PC-3 (cell line): ENCODE data around the gene LIX1L.

Source experiments
- EZH2 ChIP-seq: fragments of 300-600 bp; sonication (generic); IDR thresholded peaks from one replicate; pipeline ENCODE4 v1.6.1; 2017; ENCODE audit warnings: antibody characterized with exemption, mild to moderate bottlenecking, low read length; ENCODE audit not compliant: unreplicated experiment
- EZH2phosphoT487 ChIP-seq: fragments of 300-600 bp; sonication (generic); IDR thresholded peaks from 2 replicates; pipeline ENCODE4 v1.6.1; 2018; ENCODE audit warnings: mild to moderate bottlenecking, antibody characterized with exemption, low read length, borderline replicate concordance
- TF ChIP-seq, protein P1 (sequence below): fragments of 300-600 bp; sonication (generic); conservative IDR thresholded peaks from 2 replicates; pipeline ENCODE4 v1.5.1; 2017; ENCODE audit warnings: antibody characterized with exemption, low read depth, mild to moderate bottlenecking, low read length

DNA sequence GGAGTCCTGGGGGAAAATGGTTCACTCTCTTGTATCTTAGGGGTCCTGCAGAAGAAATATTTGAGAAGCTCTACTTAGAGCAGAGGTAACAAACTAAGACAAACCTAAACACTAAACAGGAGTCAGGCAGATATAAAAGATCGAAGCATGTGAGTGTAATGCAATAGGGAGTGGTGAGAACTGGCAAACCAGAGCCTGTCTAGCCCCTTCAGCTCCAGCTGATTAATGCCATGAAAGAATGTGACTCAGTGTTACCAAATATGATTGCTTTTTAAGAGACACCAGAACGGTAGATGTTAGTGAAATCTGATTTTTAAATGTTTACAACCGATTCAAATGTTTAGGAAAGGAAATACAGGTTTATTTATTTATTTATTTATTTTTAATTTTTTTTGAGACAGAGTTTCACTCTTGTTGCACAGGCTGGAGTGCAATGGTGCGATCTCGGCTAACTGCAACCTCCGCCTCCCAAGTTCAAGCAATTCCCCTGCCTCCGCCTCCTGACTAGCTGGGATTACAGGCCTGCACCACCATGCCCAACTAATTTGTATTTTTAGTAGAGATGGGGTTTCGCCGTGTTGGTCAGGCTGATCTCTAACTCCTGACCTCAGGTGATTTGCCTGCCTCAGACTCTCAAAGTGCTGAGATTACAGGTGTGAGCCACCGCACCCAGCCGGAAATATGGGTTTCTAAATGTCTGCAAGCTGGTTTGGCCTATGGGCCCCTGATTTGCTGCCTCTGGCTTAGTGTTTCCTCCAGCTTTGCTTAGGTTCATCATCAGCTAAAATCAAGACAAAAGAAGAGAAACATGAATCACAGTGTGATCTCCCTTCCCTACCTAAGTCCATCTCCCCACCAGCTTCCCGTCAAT lies 26.4 kb upstream of the LIX1L start:
- TF ChIP-seq, protein P1, sequence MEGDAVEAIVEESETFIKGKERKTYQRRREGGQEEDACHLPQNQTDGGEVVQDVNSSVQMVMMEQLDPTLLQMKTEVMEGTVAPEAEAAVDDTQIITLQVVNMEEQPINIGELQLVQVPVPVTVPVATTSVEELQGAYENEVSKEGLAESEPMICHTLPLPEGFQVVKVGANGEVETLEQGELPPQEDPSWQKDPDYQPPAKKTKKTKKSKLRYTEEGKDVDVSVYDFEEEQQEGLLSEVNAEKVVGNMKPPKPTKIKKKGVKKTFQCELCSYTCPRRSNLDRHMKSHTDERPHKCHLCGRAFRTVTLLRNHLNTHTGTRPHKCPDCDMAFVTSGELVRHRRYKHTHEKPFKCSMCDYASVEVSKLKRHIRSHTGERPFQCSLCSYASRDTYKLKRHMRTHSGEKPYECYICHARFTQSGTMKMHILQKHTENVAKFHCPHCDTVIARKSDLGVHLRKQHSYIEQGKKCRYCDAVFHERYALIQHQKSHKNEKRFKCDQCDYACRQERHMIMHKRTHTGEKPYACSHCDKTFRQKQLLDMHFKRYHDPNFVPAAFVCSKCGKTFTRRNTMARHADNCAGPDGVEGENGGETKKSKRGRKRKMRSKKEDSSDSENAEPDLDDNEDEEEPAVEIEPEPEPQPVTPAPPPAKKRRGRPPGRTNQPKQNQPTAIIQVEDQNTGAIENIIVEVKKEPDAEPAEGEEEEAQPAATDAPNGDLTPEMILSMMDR, result no peak
- TF ChIP-seq EZH2phosphoT487, result no peak
- no peak for TF ChIP-seq EZH2
